SK-N-SH treated with all-trans-retinoic acid at 6 μM for 48 hours (cell line): Measurements from ENCODE around the gene VPS35L.

ENCODE experiments used
- ARNTL ChIP-seq: fragments of 450-650 bp; formaldehyde crosslinking; IDR thresholded peaks from 2 replicates; pipeline ENCODE4 v1.5.0; 2020; ENCODE audit warnings: low read depth, mild to moderate bottlenecking, moderate library complexity, borderline replicate concordance
- GLIS3 ChIP-seq: fragments of 250-450 bp; sonication (Bioruptor Pico); IDR thresholded peaks from 2 replicates; pipeline ENCODE4 v1.5.0; 2020; ENCODE audit warnings: mild to moderate bottlenecking, moderate library complexity
- RARB ChIP-seq: fragments of 250-450 bp; sonication (Bioruptor Pico); IDR thresholded peaks from 2 replicates; pipeline ENCODE4 v1.8.0; 2021; ENCODE audit warnings: mild to moderate bottlenecking, moderate library complexity
- TCF4 ChIP-seq: fragments of 250-450 bp; sonication (Bioruptor Pico); IDR thresholded peaks from 2 replicates; pipeline ENCODE4 v1.8.0; 2021; ENCODE audit warnings: mild to moderate bottlenecking, moderate library complexity, borderline replicate concordance
- TOX ChIP-seq: fragments of 250-450 bp; sonication (Bioruptor Pico); IDR thresholded peaks from 2 replicates; pipeline ENCODE4 v1.8.0; 2021; ENCODE audit warnings: mild to moderate bottlenecking, moderate library complexity, borderline replicate concordance
- ZC3H10 ChIP-seq: fragments of 250-450 bp; sonication (Bioruptor Pico); IDR thresholded peaks from 2 replicates; pipeline ENCODE4 v1.5.1; 2021; ENCODE audit warnings: mild to moderate bottlenecking, moderate library complexity
- ZFP3 ChIP-seq: fragments of 250-450 bp; sonication (Bioruptor Pico); IDR thresholded peaks from 2 replicates; pipeline ENCODE4 v1.5.0; 2020; ENCODE audit warnings: mild to moderate bottlenecking, moderate library complexity
- ZFP30 ChIP-seq: fragments of 450-650 bp; formaldehyde crosslinking; IDR thresholded peaks from 2 replicates; pipeline ENCODE4 v1.5.0; 2022; ENCODE audit warnings: mild to moderate bottlenecking, moderate library complexity
- ZNF8 ChIP-seq: fragments of 450-650 bp; formaldehyde crosslinking; IDR thresholded peaks from 2 replicates; pipeline ENCODE4 v1.5.0; 2020; ENCODE audit warnings: mild to moderate bottlenecking, moderate library complexity
- TF ChIP-seq, protein P1 (sequence below): fragments of 250-450 bp; sonication (Bioruptor Pico); IDR thresholded peaks from 2 replicates; pipeline ENCODE4 v1.8.0; 2020; ENCODE audit warnings: mild to moderate bottlenecking, moderate library complexity, borderline replicate concordance

DNA sequence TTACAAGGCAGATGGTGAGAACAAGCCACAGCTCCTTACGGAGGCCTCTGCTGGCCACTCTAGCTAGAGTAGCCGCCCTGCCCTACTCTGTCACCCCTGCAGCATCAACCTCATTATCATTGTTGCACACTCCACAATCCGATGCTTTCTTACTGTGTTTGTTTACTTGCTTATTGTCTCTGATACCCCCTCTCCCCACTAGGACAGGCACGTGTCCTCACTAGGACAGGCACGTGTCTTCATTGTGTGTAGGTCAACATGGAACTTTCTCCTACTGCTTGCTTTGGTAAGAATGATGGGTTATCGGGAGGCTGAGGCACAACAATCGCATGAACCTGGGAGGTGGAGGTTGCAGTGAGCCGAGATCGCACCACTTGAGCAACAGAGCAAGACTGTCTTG lies 98.6 kb downstream of the VPS35L start:
- TF ChIP-seq ARNTL (CRISPR knock-in tag), result no peak
- TF ChIP-seq GLIS3 (CRISPR knock-in tag), result no peak
- no peak for TF ChIP-seq TOX
- no peak for TF ChIP-seq ZFP3 (CRISPR knock-in tag)
- TF ChIP-seq RARB (CRISPR knock-in tag), result no peak
- no peak for TF ChIP-seq ZFP30
- TF ChIP-seq TCF4 (CRISPR knock-in tag), result no peak
- no peak for TF ChIP-seq ZNF8 (CRISPR knock-in tag)
- no peak for TF ChIP-seq ZC3H10 (CRISPR knock-in tag)
- TF ChIP-seq, protein P1, sequence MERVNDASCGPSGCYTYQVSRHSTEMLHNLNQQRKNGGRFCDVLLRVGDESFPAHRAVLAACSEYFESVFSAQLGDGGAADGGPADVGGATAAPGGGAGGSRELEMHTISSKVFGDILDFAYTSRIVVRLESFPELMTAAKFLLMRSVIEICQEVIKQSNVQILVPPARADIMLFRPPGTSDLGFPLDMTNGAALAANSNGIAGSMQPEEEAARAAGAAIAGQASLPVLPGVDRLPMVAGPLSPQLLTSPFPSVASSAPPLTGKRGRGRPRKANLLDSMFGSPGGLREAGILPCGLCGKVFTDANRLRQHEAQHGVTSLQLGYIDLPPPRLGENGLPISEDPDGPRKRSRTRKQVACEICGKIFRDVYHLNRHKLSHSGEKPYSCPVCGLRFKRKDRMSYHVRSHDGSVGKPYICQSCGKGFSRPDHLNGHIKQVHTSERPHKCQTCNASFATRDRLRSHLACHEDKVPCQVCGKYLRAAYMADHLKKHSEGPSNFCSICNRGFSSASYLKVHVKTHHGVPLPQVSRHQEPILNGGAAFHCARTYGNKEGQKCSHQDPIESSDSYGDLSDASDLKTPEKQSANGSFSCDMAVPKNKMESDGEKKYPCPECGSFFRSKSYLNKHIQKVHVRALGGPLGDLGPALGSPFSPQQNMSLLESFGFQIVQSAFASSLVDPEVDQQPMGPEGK (CRISPR knock-in tag), result no peak
